ENCODE results near the gene ITGB7.
"Not testable (repeated sequence)": the region's sequence is repeated elsewhere in the genome, so short reads cannot be mapped to it uniquely, and the experiment has no call there.

ITGB7 gene

GRCh38 chr12:53177447-53177846, 29.6 kb downstream of the ITGB7 start:
- not testable (repeated sequence) for DNase-seq

- DNase-seq, result no peak
Observed at GRCh38 chr12:53176750-53177149, 30.3 kb downstream of the ITGB7 start.

- peak; percentile 69 for DNase-seq
Observed at GRCh38 chr12:53174881-53175491, 32.1 kb downstream of the ITGB7 start.

- DNase-seq, result no peak
Observed at GRCh38 chr12:53173085-53173715, 33.9 kb downstream of the ITGB7 start.

- DNase-seq, result no peak
Observed at GRCh38 chr12:53172352-53172751, 34.7 kb downstream of the ITGB7 start.

GRCh38 chr12:53171725-53172329, 35.2 kb downstream of the ITGB7 start:
- no peak for DNase-seq

- DNase-seq, result no peak
Observed at GRCh38 chr12:53170876-53171724, 36.0 kb downstream of the ITGB7 start.

GRCh38 chr12:53170215-53170614, 36.8 kb downstream of the ITGB7 start:
- DNase-seq, result no peak

GRCh38 chr12:53169644-53170043, 37.4 kb downstream of the ITGB7 start:
- DNase-seq, result no peak

GRCh38 chr12:53166837-53167236, 40.2 kb downstream of the ITGB7 start:
- DNase-seq, result no peak

GRCh38 chr12:53163008-53163407, 44.0 kb downstream of the ITGB7 start:
- not testable (repeated sequence) for DNase-seq

- no peak for DNase-seq
Observed at GRCh38 chr12:53161119-53161911, 45.7 kb downstream of the ITGB7 start.

- no peak for DNase-seq
Observed at GRCh38 chr12:53160673-53161072, 46.4 kb downstream of the ITGB7 start.

- no peak for DNase-seq
Observed at GRCh38 chr12:53160000-53160399, 47.1 kb downstream of the ITGB7 start.

GRCh38 chr12:53159195-53159839, 47.7 kb downstream of the ITGB7 start:
- peak; percentile 92 for DNase-seq

GRCh38 chr12:53152390-53152789, 54.7 kb downstream of the ITGB7 start:
- no peak for DNase-seq

- no peak for DNase-seq
Observed at GRCh38 chr12:53151039-53151438, 56.0 kb downstream of the ITGB7 start.

GRCh38 chr12:53147653-53148052, 59.4 kb downstream of the ITGB7 start:
- no peak for DNase-seq

- no peak for DNase-seq
Observed at GRCh38 chr12:53147181-53147580, 59.9 kb downstream of the ITGB7 start.

- no peak for DNase-seq
Observed at GRCh38 chr12:53145383-53146260, 61.4 kb downstream of the ITGB7 start.

- DNase-seq, result no peak
Observed at GRCh38 chr12:53143355-53143754, 63.7 kb downstream of the ITGB7 start.
